GM19372 (cell line): ENCODE data around the gene CCNE1.

Experiments
- ATAC-seq: cut with Tn5 transposase; IDR thresholded peaks from one replicate; pipeline ENCODE4 v1.9.1; 2021; ENCODE audit warnings: mild to moderate bottlenecking, low read depth, moderate library complexity; ENCODE audit not compliant: unreplicated experiment

The CCNE1 gene

DNA sequence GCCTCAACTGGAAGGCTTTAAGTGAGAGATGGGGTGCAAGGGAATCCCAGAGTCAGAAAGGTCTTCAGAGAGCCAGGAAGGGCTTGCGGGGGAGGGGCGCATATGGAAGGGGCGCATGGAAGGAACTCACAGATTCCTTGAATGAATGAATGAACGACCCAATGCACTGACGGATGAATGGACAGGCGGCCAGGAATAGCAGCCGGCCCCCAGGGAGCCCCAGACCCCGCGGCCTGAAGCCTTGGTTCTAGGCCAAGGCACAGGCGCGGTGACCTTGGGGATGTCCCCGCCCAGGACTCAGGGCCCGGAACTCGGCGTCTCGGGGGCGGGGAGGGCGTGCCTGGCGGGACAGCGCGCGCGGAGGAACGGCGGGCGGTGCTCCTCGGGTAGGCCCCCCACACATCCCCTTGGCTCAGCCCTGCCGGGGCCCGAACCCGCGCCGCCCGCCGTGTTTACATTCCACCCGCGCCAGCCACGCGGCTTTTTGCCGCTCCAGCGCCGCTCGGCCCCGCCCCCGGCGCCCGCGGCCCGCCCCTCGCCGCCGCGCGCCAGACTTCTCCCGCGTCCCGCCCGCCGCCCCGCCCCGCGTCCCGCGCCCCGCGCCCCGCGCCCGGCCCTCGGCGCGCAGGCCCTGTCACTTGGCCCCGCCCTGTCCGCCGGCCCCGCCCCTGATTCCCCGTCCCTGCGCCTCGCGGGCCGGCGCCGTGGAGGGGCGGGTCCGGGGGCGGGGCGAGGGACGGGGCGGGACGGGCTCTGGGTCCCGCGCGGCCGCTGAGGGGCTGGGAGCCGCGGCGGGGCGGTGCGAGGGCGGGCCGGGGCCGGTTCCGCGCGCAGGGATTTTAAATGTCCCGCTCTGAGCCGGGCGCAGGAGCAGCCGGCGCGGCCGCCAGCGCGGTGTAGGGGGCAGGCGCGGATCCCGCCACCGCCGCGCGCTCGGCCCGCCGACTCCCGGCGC lies at the start of gene CCNE1:
TSS of gene CCNE1 (plus strand) at position 867 of the 955 bp plus-strand sequence. CDS start 565 bp downstream, outside the sequence.
- ATAC-seq: peak; percentile 81

DNA sequence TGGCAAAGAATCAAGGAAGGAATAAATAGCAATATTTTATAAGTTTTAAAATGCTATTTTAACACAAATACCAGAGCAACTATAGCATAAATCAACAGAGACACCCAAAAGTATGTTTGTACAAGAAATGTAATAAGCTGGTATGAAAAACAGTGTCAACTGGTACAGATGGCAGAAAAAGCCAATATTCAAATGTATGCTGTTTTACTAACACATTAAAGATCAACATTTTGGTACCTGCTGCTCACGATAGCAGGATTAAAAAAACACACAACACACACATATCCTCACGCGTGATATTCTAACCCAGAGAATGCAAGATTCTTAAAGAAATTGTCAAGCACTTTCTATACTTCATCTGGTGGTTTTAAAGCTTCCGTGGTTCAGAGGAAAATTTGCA lies 48.6 kb upstream of the CCNE1 start:
- no peak for ATAC-seq

DNA sequence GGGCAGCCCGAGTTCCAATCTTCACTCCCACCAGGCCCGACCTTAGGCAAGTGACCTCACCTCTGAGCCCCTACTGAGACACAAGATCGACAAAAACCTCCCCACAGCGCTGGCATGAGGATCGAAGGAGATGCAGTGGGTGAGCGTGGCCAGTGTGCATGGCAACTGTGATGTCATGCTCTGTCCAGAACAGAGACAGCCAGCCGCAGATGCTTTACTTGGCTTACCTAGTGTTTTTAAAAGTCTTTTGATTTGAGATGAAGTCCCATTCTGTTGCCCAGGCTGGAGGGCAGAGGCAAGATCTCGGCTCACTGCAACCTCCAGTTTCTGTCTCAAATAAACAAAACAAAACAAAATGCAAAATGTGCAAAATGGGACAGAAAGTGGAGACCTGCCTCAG lies 47.4 kb upstream of the CCNE1 start:
- no peak for ATAC-seq

DNA sequence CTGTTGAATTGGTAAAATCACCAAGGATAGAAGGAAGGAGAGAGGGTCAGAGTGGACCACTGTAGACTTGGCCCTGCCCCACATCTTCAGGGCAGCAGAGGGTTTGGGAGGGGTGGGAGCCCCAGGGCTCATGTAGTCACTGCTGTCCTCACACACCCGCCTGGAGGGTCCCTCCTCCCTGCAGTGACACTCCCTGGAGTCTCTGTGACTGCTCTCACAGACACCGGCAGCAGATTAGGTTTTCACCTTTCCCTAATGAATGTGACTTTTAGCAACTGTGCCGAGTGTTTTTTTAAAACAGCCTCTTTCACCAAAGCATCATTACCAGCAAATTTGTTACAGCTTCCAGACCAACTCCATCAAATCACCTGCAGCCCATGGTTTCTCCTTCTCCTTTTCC lies 45.7 kb upstream of the CCNE1 start:
- ATAC-seq: no peak

DNA sequence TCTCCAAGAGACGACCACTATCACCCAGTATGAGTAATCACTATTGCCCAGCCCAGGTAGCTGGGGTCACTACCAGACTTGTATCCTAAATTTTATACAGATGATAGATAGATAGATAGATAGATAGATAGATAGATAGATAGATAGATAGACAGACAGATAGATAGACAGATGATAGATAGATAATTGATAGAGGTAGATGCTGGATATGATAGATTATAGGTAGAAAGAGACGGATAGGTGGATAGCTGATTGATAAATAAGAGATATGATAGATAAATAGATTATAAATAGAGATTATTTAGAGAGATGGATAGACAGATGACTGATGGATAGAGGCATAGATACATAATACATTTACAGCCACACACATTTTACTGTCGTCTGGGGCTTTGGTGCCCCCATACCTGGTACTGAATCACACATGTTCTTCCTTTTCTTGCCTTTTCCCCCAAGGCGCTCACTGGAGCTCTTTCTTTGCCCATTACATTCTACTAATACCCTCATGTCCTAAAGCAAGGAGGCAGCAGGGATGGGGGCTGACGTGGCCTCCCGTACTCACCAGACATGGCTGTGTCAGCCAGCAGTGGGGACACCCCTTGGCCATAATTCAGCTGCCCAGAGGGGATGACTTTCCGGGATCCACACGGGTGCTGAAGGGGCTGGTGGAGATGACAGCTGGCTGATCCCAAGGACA lies 44.6 kb upstream of the CCNE1 start:
- ATAC-seq: no peak

DNA sequence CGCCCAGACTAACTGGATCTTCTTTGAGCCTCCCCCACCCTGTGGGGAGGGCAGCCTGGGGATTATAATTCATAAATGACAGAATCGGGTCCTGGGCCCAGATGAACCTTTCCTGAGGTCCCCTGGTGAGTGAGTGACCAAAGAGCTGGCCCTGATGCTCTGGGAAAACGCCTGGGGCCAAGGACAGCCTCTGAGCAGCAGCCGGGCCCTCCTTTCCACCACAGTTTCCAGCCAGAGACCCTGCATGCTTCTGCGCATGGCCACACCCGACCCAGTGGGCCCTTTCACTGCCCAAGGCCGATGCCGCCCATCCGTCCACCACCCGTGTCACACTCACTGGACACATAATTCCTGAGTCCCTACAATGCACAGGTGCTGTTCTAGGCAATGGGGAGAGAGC lies 43.6 kb upstream of the CCNE1 start:
- no peak for ATAC-seq

DNA sequence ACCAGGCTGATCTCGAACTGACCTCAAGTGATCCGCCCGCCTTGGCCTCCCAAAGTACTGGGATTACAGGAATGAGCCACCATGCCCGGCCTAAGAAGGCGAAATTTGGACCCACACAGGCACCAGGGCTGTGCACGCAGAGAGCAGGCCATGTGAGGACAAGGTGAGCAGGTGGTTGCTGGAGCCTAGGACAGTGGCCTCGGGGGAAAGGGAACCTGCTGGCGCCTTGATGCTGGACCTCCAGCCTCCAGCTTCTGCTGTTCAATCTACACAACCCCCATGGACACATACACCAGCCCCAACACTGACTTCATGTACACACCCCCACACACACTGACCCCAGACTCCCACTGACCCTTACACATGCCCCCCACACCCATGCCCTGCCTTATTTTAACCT lies 41.8 kb upstream of the CCNE1 start:
- ATAC-seq: no peak

DNA sequence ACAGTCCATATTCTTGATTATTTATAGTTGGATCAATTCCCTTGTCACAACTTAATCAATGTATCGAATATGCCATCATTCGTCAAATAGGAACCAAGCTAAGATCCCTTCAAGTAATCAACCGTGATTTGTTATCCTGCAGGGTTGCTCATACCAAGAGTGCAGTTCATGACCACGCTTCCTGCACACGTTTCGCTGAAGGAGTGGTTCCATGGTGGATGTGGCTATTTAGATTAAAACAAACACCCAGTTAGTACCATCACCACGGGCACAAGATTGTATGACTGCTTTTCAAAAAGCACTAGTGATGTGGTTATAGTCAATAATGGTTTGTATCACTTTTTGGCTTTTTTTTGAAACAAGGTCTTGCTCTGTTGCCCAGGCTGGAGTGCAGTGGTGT lies 41.1 kb upstream of the CCNE1 start:
- no peak for ATAC-seq

DNA sequence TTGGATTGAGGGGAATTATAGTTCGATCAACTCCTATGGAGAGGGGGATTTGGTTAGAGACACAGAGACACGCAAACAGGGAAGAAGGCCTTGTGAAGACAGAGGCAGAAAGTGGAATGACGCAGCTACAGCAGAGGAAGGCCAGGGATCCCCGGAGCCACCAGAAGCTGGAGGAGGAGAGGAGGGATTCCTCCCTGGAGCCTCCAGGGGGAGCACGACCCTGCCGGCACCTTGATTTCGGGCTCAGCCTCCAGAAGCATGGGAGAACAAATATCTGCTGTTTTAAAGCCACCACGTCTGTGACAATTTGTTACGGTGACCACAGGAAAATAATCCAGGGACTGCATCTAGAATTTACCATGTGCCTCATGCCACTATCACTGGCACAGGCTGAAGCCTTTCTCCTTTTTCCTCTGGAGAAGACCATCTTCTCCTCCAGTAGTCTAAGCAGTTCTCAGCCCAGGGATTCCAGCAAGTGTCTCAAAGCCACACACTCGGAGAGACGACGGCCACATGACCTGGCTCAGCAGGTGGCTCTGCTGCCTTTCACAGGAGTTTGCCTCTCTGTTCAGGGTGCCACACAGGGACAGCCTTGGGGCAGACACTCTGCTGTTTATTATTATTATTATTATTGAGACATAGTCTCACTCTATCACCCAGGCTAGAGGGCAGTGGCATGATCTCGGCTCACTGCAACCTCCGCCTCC lies 39.9 kb upstream of the CCNE1 start:
- no peak for ATAC-seq

DNA sequence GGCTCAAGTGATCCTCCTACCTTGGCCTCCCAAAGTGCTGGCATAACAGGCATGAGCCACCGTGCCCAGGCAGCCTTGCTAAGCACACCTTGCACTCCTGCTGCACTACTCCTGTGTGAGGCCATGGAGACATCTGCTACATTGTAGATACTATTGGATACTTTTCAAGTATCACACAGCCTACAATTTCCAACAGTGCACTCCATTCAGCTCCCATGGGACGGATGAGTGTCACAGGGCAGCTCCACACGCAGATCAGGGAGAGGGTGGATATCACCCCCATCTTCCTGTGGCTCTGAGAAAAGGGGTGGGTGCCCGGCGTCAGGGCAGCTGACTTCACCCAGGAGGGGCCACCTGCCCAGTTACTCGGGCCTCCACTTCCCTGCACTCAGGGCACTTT lies 39.1 kb upstream of the CCNE1 start:
- ATAC-seq: no peak

DNA sequence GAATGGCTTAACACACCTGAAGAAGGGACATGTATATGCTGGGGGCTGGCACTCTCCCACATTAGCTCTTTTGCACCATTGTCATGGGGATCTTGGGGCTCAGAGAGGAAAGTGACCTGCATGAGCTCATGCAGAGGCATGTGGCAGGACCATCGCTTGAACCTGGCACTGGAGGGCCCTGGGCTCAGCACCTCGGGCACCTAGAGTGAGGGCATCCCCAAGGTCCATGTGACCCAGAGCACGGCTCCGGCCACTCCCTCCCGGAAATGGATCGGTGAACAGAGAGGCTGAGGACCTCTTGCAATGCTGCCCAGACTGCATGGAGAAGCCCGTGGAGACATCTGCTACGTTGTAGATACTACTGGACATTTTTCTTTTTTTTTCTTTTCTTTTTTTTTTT lies 38.6 kb upstream of the CCNE1 start:
- no peak for ATAC-seq

DNA sequence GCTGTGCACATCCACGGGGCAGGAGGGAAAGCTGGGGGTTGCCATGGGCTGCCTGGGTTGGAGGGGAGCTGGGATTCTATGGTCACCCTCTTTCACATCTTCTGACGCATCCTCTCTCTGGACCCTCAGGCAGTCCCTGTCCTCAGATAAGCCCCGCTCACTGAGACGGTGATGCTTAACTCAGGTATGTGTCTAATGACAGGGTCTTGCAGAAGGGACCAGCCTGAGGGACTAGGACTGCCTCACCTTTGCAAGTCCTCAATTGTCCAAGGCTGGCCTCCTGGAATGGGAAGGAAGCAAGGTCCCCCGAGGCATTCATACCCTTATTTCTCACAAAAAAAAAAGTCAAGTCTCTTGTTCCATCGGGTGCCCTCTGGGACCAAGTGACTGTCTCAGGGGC lies 37.7 kb upstream of the CCNE1 start:
- no peak for ATAC-seq

DNA sequence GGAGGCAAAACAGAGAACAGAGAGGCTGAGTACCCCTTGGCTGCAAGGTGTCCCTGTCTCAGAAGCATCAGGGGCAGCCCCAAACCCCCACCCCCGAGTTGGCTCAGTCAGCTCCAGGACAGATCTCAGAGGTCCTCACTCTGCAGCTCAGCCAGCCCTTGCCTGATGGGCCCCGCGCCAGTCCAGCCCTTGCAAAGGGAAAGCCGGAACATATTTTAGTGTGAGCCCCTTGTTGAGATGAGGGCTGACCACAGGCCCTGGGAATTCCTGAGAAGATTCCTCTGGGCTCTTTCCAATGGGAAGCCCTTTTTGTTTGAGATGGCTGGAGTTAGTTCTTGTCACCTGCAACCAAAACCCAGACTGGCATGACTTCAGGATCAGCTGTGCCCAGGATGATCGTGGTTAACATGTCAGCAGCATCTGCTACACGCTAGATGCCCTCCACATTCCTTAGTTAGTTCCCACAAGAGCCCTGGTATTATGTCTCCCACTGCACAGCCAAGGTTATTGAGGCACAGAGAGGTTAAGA lies 33.9 kb upstream of the CCNE1 start:
- ATAC-seq: no peak

DNA sequence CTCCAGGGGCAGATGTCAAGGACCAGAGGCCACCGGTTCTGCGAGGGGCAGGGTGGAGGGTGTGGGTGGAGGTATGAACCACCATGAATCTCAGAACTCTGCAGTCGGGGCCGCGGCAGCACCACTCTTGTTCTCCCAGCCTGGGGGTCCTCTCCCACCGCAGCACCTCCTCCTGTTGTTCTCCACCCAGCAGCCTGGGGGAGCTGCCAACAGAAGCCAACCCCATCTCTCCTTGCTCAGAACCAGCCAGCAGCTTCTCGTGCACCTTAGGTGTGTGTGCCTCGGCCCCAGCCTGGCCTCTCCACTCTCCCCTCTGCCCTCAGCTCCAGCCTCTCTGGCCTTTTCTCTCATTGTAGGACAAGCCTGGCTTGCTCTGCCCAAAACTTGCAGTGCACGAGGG lies 31.9 kb upstream of the CCNE1 start:
- ATAC-seq: no peak

DNA sequence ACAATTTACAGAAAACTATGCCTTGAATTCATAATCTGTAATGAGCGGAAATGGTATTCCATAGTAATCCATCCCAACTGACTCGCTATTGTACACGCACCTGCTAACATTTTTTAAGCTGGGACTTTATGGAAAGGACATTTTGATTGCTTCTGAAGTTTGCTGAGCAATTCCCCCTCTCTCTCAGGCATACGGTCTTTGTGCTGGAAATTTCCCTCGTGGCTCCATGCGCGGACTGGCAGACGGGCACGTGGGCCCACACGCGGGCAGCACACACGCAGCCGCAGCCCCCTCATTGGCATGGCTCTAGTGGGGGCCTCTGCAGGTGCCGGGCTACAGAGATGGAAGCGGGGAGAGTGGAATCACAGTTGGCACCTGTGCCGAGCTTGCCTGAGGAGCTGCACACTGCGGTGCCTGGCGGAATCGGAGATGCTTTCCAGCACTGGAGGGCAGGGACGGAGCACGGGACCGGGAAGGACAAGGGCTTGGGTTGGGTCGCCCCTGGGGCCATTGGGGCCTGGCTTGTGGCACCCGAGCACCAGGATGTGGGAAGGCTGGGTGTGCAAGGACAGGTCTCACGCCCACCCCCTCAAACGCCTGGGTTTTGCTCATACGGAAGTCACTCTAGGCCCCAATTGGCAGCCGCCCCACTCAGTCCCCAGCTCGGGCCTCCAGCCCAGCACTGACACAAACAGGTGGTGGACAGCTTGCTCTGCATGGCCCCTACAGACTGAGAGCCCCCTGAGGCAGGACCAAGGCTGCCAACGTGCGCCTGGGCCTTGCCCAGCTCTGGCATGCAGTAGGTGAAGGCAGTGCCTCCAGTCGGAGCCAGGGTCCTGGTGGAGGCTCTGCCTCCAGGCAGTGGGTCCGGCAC lies 30.2 kb upstream of the CCNE1 start:
- ATAC-seq: no peak

DNA sequence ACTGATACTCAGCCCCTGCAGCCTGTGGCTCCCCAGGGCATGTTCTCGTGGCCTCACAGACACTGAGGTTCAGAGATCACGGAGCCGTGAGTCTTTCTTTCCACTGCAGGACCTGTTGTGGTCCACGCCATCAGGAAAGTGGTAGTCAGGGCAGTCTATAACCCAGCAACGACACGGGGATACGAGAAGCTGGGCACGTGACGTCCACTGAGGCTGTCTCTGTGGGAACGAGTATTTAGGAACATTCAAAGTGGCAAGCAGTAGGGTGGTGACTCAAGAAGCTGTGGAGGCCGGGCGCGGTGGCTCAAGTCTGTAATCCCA lies 29.6 kb upstream of the CCNE1 start:
- no peak for ATAC-seq

DNA sequence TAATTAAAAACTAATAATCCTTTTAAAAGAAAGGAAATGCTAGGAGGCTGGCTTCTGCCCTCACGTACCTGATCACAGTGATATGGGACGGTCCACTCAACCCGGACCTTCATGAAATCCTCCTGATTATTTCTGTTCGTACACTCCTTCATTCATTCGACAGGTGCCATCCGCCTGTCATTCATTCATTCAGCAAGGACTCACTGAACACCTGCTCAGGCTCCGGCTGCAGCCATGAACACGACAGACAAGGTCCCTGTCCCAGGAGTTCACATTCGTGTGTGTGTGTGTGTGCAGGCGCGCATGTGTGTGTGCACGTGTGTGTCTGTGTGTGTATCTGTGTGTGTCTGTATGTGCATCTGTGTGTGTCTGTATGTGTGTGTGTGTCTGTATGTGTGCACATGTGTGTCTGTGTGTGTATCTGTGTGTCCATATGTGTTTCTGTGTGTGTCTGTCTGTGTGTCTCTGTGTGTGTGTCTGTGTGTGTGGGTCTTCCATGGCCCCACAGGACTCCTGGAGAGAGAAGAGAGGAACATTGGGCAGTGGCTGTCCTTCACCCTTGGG lies 28.1 kb upstream of the CCNE1 start:
- no peak for ATAC-seq

DNA sequence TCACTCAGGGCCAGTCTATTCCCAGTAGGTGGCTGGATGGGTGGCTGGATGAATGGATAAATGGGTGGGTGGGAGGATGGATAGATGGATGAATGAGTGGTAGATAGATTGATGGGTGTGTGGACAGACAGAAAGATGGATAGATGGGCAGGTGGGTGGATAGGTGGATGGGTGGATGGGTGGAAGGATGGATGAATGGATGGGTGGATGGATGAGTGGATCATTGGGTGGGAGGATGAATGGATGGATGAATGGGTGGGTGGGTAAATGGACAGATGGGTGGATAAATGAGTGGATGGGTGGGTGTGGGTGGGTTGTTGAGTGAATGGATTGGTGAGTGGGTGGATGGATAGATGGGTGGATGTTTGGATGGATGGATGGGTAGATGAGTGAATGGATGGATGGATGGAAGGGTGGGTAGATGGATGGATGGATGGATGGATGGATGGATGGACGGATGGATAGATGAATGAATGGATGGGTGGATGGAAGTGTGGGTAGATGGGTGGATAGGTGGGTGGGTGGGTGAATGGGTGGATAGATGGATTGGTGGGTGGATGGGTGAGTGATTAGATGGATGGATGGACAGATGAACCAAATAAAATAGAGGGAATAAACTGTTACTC lies 27.1 kb upstream of the CCNE1 start:
- no peak for ATAC-seq

DNA sequence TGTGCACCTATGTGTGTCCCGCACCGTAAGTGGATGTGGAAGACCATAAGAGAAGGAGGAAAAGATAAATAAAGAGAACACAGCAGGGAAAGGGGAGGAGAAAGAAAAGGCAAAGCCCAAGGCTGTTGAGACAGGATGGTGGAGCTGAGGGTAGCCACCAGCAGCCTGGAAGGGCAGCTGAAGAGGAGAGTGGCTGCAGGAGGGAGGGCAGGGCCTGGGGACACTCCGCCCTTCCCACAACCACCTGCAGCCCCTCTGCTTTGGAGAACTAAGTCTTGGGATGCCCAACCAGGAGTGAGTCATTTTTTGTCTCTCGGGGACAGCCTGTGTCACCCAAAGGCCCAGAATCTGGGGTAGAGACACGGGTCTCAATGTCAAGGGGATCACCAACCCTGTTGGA lies 26.4 kb upstream of the CCNE1 start:
- no peak for ATAC-seq
